NT2/D1 (cell line): ENCODE data around the gene RAMP3.

Source experiments
- DNase-seq: peaks from one replicate; pipeline ENCODE4 v3.0.0-alpha.2; 2011; ENCODE audit warnings: low read depth, low spot score
- H3K27me3 ChIP-seq: 2 replicates; pipeline ENCODE4 v1.6.0; 2011; ENCODE audit warnings: mild to moderate bottlenecking; ENCODE audit not compliant: insufficient read length, insufficient read depth
- H3K36me3 ChIP-seq: 2 replicates; pipeline ENCODE4 v1.6.1; 2011; ENCODE audit warnings: mild to moderate bottlenecking, low read length, mixed read lengths; ENCODE audit not compliant: insufficient read depth, insufficient read length
- H3K4me1 ChIP-seq: 2 replicates; pipeline ENCODE4 v1.5.1; 2011; ENCODE audit not compliant: insufficient read depth, insufficient read length
- H3K4me3 ChIP-seq: 2 replicates; pipeline ENCODE4 v1.5.1; 2011; ENCODE audit warnings: low read depth; ENCODE audit not compliant: insufficient read length
- H3K9ac ChIP-seq: 2 replicates; pipeline ENCODE4 v1.6.0; 2011; ENCODE audit warnings: low read depth; ENCODE audit not compliant: insufficient read length
- H3K9me3 ChIP-seq: 2 replicates; pipeline ENCODE4 v1.5.1; 2011; ENCODE audit warnings: mild to moderate bottlenecking, low read length; ENCODE audit not compliant: insufficient read depth
- SUZ12 ChIP-seq: IDR thresholded peaks from 2 replicates; pipeline ENCODE4 v1.6.1; 2011; ENCODE audit not compliant: insufficient read length, insufficient read depth; ENCODE audit errors: extremely low read depth
- YY1 ChIP-seq: IDR thresholded peaks from 2 replicates; pipeline ENCODE4 v1.6.1; 2011; ENCODE audit not compliant: insufficient read length, insufficient read depth
- ZNF274 ChIP-seq: IDR thresholded peaks from 2 replicates; pipeline ENCODE4 v1.6.1; 2011; ENCODE audit warnings: mild to moderate bottlenecking, low read depth, low read length

The RAMP3 gene

GRCh38 chr7:45190406-45191165, 33.0 kb downstream of the RAMP3 start:
- Histone ChIP-seq H3K9ac (no peak overlapping the region), H3K36me3 (no peaks in the 10 kb centered on the region), H3K9me3 (no peaks in the 10 kb centered on the region; the same call in 1 of the 2 replicates), H3K4me1 (peaks cover 9% of the 10 kb centered on the region), H3K4me3 (no peak overlapping the region), H3K27me3 (no peaks in the 10 kb centered on the region)
- peak; percentile 13 for DNase-seq
- no peak for TF ChIP-seq SUZ12
- no peak for TF ChIP-seq ZNF274
- no peak for TF ChIP-seq YY1

GRCh38 chr7:45191396-45191795, 33.8 kb downstream of the RAMP3 start:
- no peak for DNase-seq
- Histone ChIP-seq H3K4me1 (peaks cover 9% of the 10 kb centered on the region), H3K9me3 (no peaks in the 10 kb centered on the region; the same call in 1 of the 2 replicates), H3K36me3 (no peaks in the 10 kb centered on the region), H3K27me3 (no peaks in the 10 kb centered on the region), H3K9ac (no peak overlapping the region), H3K4me3 (no peak overlapping the region)
- TF ChIP-seq ZNF274 (no peak), YY1 (no peak), SUZ12 (no peak)

- no peak overlapping the region for H3K9ac ChIP-seq
- H3K9me3 ChIP-seq: no peaks in the 10 kb centered on the region; the same call in 1 of the 2 replicates
- peaks cover 9% of the 10 kb centered on the region for H3K4me1 ChIP-seq
- H3K4me3 ChIP-seq: no peak overlapping the region
- no peaks in the 10 kb centered on the region for H3K27me3 ChIP-seq
- no peak for DNase-seq
- no peaks in the 10 kb centered on the region for H3K36me3 ChIP-seq
- TF ChIP-seq SUZ12: no peak
- no peak for TF ChIP-seq YY1
- no peak for TF ChIP-seq ZNF274
These were observed 35.0 kb downstream of the RAMP3 start for GRCh38 chr7:45192621-45193041.

GRCh38 chr7:45193828-45194227, 36.2 kb downstream of the RAMP3 start:
- H3K4me1 ChIP-seq: peaks cover 7% of the 10 kb centered on the region
- H3K9me3 ChIP-seq: no peaks in the 10 kb centered on the region; the same call in 1 of the 2 replicates
- TF ChIP-seq SUZ12: no peak
- no peak for TF ChIP-seq YY1
- no peak for TF ChIP-seq ZNF274
- H3K27me3 ChIP-seq: no peaks in the 10 kb centered on the region
- H3K36me3 ChIP-seq: no peaks in the 10 kb centered on the region
- no peak overlapping the region for H3K9ac ChIP-seq
- DNase-seq: no peak
- no peak overlapping the region for H3K4me3 ChIP-seq

- TF ChIP-seq SUZ12 (no peak), ZNF274 (no peak), YY1 (no peak)
- DNase-seq: no peak
- Histone ChIP-seq H3K36me3 (no peaks in the 10 kb centered on the region), H3K4me3 (no peak overlapping the region), H3K9me3 (no peaks in the 10 kb centered on the region; the same call in 1 of the 2 replicates), H3K4me1 (no peaks in the 10 kb centered on the region), H3K9ac (no peak overlapping the region), H3K27me3 (no peaks in the 10 kb centered on the region)
These were observed 38.8 kb downstream of the RAMP3 start for GRCh38 chr7:45196374-45196773.

GRCh38 chr7:45197461-45197860, 39.9 kb downstream of the RAMP3 start:
- Histone ChIP-seq H3K27me3 (no peaks in the 10 kb centered on the region), H3K9me3 (no peaks in the 10 kb centered on the region; the same call in 1 of the 2 replicates), H3K4me1 (peaks cover 3% of the 10 kb centered on the region), H3K36me3 (no peaks in the 10 kb centered on the region), H3K9ac (no peak overlapping the region), H3K4me3 (no peak overlapping the region)
- DNase-seq: no peak
- TF ChIP-seq ZNF274 (no peak), YY1 (no peak), SUZ12 (no peak)

- Histone ChIP-seq H3K9me3 (no peaks in the 10 kb centered on the region), H3K4me1 (peaks cover 9% of the 10 kb centered on the region), H3K9ac (no peak overlapping the region), H3K27me3 (no peaks in the 10 kb centered on the region), H3K36me3 (no peaks in the 10 kb centered on the region), H3K4me3 (no peak overlapping the region)
- no peak for DNase-seq
- TF ChIP-seq YY1 (no peak), ZNF274 (no peak), SUZ12 (no peak)
These were observed 41.4 kb downstream of the RAMP3 start for GRCh38 chr7:45198986-45199385.
